ENCODE measurements around the gene KCTD21. TPM values are rescaled to one million over a fixed set of nuclear protein-coding genes. Genes with fewer than 3 reads are reported as not detected.

Gene KCTD21
- polyA plus RNA-seq, 3 donors, result 7.1 to 9.5 (median 8.1) TPM

GRCh38 chr11:78127403-78127802 lies 61.0 kb downstream of the KCTD21 start:
- no peak for DNase-seq (ENCODE audit: extremely low read depth in 1 of 11, low read depth in 9 of 11, low spot score in 4 of 11)

Other genes with a start within 250 kb of the KCTD21 start
- 10 to 100 TPM; 38.6 to 52.7 (median 43.0) TPM for gene INTS4, start 194.0 kb downstream of the KCTD21 start, polyA plus RNA-seq (ENCODE audit: insufficient read length in 3 of 3)
- 10 to 100 TPM; 11.8 to 13.3 (median 13.0) TPM for gene KCTD14, start 165.3 kb downstream of the KCTD21 start, polyA plus RNA-seq (ENCODE audit: insufficient read length in 3 of 3)
- gene THRSP, start 124.8 kb downstream of the KCTD21 start, polyA plus RNA-seq (ENCODE audit: insufficient read length in 3 of 3), result under 1 TPM; 0.16 to 0.33 (median 0.26) TPM
- gene NDUFC2, start 108.8 kb downstream of the KCTD21 start, polyA plus RNA-seq (ENCODE audit: insufficient read length in 3 of 3), result 100 to 1,000 TPM; 126 to 159 (median 158) TPM
- gene ALG8, start 49.0 kb downstream of the KCTD21 start, polyA plus RNA-seq (ENCODE audit: insufficient read length in 3 of 3), result 10 to 100 TPM; 55.5 to 68.1 (median 59.6) TPM
- gene USP35, start 293 bp upstream of the KCTD21 start, polyA plus RNA-seq (ENCODE audit: insufficient read length in 3 of 3), result 1 to 10 TPM; 4.2 to 6.3 (median 5.9) TPM
- gene GAB2, start 229.2 kb upstream of the KCTD21 start, polyA plus RNA-seq (ENCODE audit: insufficient read length in 3 of 3), result 10 to 100 TPM; 16.3 to 18.9 (median 18.8) TPM

Measured in renal cortex interstitium (tissue), 11 donors.